ENCODE measurements around the gene ABI1. TPM values are rescaled to one million over a fixed set of nuclear protein-coding genes. Genes with fewer than 3 reads are reported as not detected.

Gene ABI1
- total and polyA plus RNA-seq, 2 of the 4 experiments (the other 2 are of a cell fraction), result 49.6 to 71.3 TPM

GRCh38 chr10:26835025-26835424 lies 25.7 kb downstream of the ABI1 start:
- no peak overlapping the region for H3K9ac ChIP-seq (ENCODE audit: low read depth, low read length)
- peaks cover 4% of the 10 kb centered on the region for H3K4me1 ChIP-seq (ENCODE audit: control insufficient read depth, insufficient read depth, low read length)
- no peak for ATAC-seq (ENCODE audit: low read depth)
- no peak overlapping the region for H3K14ac ChIP-seq (replicated peaks; ENCODE audit: low read depth, low read length)
- H2AK9ac ChIP-seq (replicated peaks; ENCODE audit: low read depth, low read length, poor library complexity), result no peak overlapping the region
- DNase-seq, result no peak
- BruUV-seq (replicated peaks), result no TSS peak
- in situ Hi-C loops (cut with MboI; ENCODE audit: low sequenced_read_pairs), result no loop called here
- CTCF ChIA-PET, result no interaction called here
- intact Hi-C loops (cut with micrococcal nuclease), result no loop called here
- no peak overlapping the region for H2BK15ac ChIP-seq (ENCODE audit: low read depth, low read length)
- WGBS, 2 experiments (ENCODE audit: extremely low coverage in 2 of 2, insufficient read length in 1 of 2), result no CpG with 5 or more reads among the region's 2 CpGs
- TF ChIP-seq USF2 (IDR thresholded peaks at IDR 0.05; ENCODE audit: low read depth, low read length) (no peak), BHLHE40 (IDR thresholded peaks at IDR 0.05; ENCODE audit: low read depth, low read length) (no peak)
- H4K91ac ChIP-seq (ENCODE audit: insufficient read depth, low read depth, low read length), result no peak overlapping the region
- H3K4me3 ChIP-seq (ENCODE audit: insufficient read depth, low read depth, low read length), result no peak overlapping the region
- H3K9me1 ChIP-seq (ENCODE audit: insufficient read depth, low read length), result peaks cover 6% of the 10 kb centered on the region; the same call in 1 of the 2 replicates
- H3K27me3 ChIP-seq (ENCODE audit: control insufficient read depth, insufficient read depth, low read length), result no peaks in the 10 kb centered on the region
- no peak overlapping the region for H2BK20ac ChIP-seq (ENCODE audit: low read depth, low read length)
- POLR2A ChIA-PET (ENCODE audit: unreplicated experiment), result no interaction called here
- no peak overlapping the region for H3K4ac ChIP-seq (ENCODE audit: low read depth, low read length)
- no peak overlapping the region for H2BK120ac ChIP-seq (ENCODE audit: low read depth, low read length)
- H2AK5ac ChIP-seq (ENCODE audit: low read depth, low read length), result no peak overlapping the region
- no peak overlapping the region for H3K27ac ChIP-seq (ENCODE audit: insufficient read depth, low read length)
- peaks cover 54% of the 10 kb centered on the region for H4K20me1 ChIP-seq (ENCODE audit: insufficient read depth, low read length)
- H3K56ac ChIP-seq (ENCODE audit: extremely low read depth, insufficient read depth, low read length), result no peak overlapping the region
- H2AFZ ChIP-seq (replicated peaks; ENCODE audit: low read length, poor library complexity), result no peak overlapping the region
- no peaks in the 10 kb centered on the region for H3K9me3 ChIP-seq (ENCODE audit: control insufficient read depth, insufficient read depth, low read length)
- H3K23ac ChIP-seq (ENCODE audit: low read depth, low read length), result no peak overlapping the region
- H3K36me3 ChIP-seq (ENCODE audit: control insufficient read depth, insufficient read depth, low read length), result no peaks in the 10 kb centered on the region
- H3K4me2 ChIP-seq (ENCODE audit: low read depth, low read length), result no peak overlapping the region
- H2BK5ac ChIP-seq (ENCODE audit: low read depth, low read length, poor library complexity, severe bottlenecking), result no peak overlapping the region
- H3K18ac ChIP-seq (ENCODE audit: low read depth, low read length), result no peak overlapping the region
- H4K5ac ChIP-seq (ENCODE audit: low read depth, low read length), result no peak overlapping the region
- dilution Hi-C loops (cut with HindIII; ENCODE audit: low sequenced_read_pairs, unreplicated experiment), result no loop called here
- peaks cover 31 to 56% of the 10 kb centered on the region in 2 experiments for H3K79me1 ChIP-seq (ENCODE audit: low read depth in 1 of 2, low read length in 2 of 2)
- no peak overlapping the region for H4K8ac ChIP-seq (ENCODE audit: low read depth in 2 of 2, low read length in 2 of 2)
